ENCODE data around the gene COG5. TPM values are rescaled to one million over a fixed set of nuclear protein-coding genes. Genes with fewer than 3 reads are reported as not detected.

Gene COG5
- polyA plus RNA-seq, 1 of the 3 experiments (the other 2 are of a cell fraction), result 21.2 TPM

- H3K79me2 ChIP-seq (ENCODE audit: insufficient read depth), result no peaks in the 10 kb centered on the region
- CTCF ChIA-PET, result no interaction called here
- H4K20me1 ChIP-seq (ENCODE audit: insufficient read depth), result no peaks in the 10 kb centered on the region
Measured at GRCh38 chr7:107441581-107442422, 121.9 kb downstream of the COG5 start.

More at GRCh38 chr7:107441581-107442422, 121.9 kb downstream of the COG5 start:
- no peak overlapping the region for H3K9ac ChIP-seq
- DNase-seq, result no peak
- no peak overlapping the region for H3K4me3 ChIP-seq (ENCODE audit: low read depth in 2 of 2, low read length in 1 of 2)
- H3K4me1 ChIP-seq (ENCODE audit: control insufficient read depth in 1 of 2, insufficient read depth in 2 of 2, low read depth in 1 of 2, low read length in 1 of 2), result no peaks in the 10 kb centered on the region
- no peak overlapping the region for H2AFZ ChIP-seq (ENCODE audit: low read depth)
- TF ChIP-seq SIN3A (IDR thresholded peaks at IDR 0.05; ENCODE audit: borderline replicate concordance, low read depth, low read length), result no peak
- TF ChIP-seq, protein P1, sequence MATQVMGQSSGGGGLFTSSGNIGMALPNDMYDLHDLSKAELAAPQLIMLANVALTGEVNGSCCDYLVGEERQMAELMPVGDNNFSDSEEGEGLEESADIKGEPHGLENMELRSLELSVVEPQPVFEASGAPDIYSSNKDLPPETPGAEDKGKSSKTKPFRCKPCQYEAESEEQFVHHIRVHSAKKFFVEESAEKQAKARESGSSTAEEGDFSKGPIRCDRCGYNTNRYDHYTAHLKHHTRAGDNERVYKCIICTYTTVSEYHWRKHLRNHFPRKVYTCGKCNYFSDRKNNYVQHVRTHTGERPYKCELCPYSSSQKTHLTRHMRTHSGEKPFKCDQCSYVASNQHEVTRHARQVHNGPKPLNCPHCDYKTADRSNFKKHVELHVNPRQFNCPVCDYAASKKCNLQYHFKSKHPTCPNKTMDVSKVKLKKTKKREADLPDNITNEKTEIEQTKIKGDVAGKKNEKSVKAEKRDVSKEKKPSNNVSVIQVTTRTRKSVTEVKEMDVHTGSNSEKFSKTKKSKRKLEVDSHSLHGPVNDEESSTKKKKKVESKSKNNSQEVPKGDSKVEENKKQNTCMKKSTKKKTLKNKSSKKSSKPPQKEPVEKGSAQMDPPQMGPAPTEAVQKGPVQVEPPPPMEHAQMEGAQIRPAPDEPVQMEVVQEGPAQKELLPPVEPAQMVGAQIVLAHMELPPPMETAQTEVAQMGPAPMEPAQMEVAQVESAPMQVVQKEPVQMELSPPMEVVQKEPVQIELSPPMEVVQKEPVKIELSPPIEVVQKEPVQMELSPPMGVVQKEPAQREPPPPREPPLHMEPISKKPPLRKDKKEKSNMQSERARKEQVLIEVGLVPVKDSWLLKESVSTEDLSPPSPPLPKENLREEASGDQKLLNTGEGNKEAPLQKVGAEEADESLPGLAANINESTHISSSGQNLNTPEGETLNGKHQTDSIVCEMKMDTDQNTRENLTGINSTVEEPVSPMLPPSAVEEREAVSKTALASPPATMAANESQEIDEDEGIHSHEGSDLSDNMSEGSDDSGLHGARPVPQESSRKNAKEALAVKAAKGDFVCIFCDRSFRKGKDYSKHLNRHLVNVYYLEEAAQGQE (IDR thresholded peaks at IDR 0.05; ENCODE audit: low read depth, low read length), result no peak
- TF ChIP-seq EZH2phosphoT487 (IDR thresholded peaks at IDR 0.05; ENCODE audit: borderline replicate concordance, low read depth), result no peak
- no peak for TF ChIP-seq RAD21 (IDR thresholded peaks at IDR 0.05; ENCODE audit: low read length)
- no peak for TF ChIP-seq FOXJ3 (CRISPR knock-in tag; IDR thresholded peaks at IDR 0.05)
- no peak for TF ChIP-seq USF1 (IDR thresholded peaks at IDR 0.05; ENCODE audit: borderline replicate concordance, low read depth)
- TF ChIP-seq, protein P2, sequence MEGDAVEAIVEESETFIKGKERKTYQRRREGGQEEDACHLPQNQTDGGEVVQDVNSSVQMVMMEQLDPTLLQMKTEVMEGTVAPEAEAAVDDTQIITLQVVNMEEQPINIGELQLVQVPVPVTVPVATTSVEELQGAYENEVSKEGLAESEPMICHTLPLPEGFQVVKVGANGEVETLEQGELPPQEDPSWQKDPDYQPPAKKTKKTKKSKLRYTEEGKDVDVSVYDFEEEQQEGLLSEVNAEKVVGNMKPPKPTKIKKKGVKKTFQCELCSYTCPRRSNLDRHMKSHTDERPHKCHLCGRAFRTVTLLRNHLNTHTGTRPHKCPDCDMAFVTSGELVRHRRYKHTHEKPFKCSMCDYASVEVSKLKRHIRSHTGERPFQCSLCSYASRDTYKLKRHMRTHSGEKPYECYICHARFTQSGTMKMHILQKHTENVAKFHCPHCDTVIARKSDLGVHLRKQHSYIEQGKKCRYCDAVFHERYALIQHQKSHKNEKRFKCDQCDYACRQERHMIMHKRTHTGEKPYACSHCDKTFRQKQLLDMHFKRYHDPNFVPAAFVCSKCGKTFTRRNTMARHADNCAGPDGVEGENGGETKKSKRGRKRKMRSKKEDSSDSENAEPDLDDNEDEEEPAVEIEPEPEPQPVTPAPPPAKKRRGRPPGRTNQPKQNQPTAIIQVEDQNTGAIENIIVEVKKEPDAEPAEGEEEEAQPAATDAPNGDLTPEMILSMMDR (IDR thresholded peaks at IDR 0.05), result no peak
- no peak for TF ChIP-seq SMC3 (IDR thresholded peaks at IDR 0.05; ENCODE audit: low read depth, low read length)
- no peak for TF ChIP-seq RFX5 (IDR thresholded peaks at IDR 0.05; ENCODE audit: low read length)
- H3K27ac ChIP-seq (ENCODE audit: low read depth in 2 of 2, low read length in 1 of 2), result no peak overlapping the region
- POLR2A ChIA-PET, result no interaction called here
- H3K27me3 ChIP-seq (ENCODE audit: insufficient read depth), result no peaks in the 10 kb centered on the region
- peaks cover 4% of the 10 kb centered on the region for H3F3A ChIP-seq (replicated peaks; ENCODE audit: insufficient read depth)
- no peaks in the 10 kb centered on the region for H3K9me2 ChIP-seq
- no peaks in the 10 kb centered on the region for H3K9me3 ChIP-seq
- no peak overlapping the region for H3K4me2 ChIP-seq
- peaks cover 0 to 5% of the 10 kb centered on the region in 2 experiments for H3K36me3 ChIP-seq (replicated peaks in 1 of 2; ENCODE audit: control insufficient read depth in 1 of 2, insufficient read depth in 2 of 2, low read length in 1 of 2)

All from SK-N-SH (cell line).